Loucy (cell line): ENCODE results near the gene CEP41.

ENCODE experiments used
- H2AFZ ChIP-seq: fragments of 200-600 bp; sonication (generic); 2 replicates; pipeline ENCODE4 v1.6.0; 2016; ENCODE audit warnings: antibody characterized with exemption, mild to moderate bottlenecking, low read length, moderate library complexity
- H3F3A ChIP-seq: fragments of 200-600 bp; 2 replicates; pipeline ENCODE4 v1.6.0; 2016; ENCODE audit warnings: antibody characterized with exemption, low read depth, mild to moderate bottlenecking
- H3K27me3 ChIP-seq: fragments of 200-600 bp; sonication (generic); 2 replicates; pipeline ENCODE4 v1.6.1; 2014; ENCODE audit warnings: low read length, mild to moderate bottlenecking; ENCODE audit not compliant: insufficient read depth, poor library complexity, severe bottlenecking
- H3K36me3 ChIP-seq: fragments of 200-600 bp; sonication (generic); 2 replicates; pipeline ENCODE4 v1.6.1; 2016; ENCODE audit warnings: low read length; ENCODE audit not compliant: insufficient read depth
- H3K4me1 ChIP-seq: fragments of 200-600 bp; sonication (generic); 2 replicates; pipeline ENCODE4 v1.5.1; 2014; ENCODE audit warnings: low read length, mild to moderate bottlenecking; ENCODE audit not compliant: insufficient read depth, poor library complexity, severe bottlenecking
- H3K4me2 ChIP-seq: fragments of 200-600 bp; sonication (generic); 2 replicates; pipeline ENCODE4 v1.6.0; 2014; ENCODE audit warnings: antibody characterized with exemption, low read length, low read depth, mild to moderate bottlenecking; ENCODE audit not compliant: poor library complexity, severe bottlenecking
- H3K4me3 ChIP-seq: fragments of 200-600 bp; sonication (generic); 2 replicates; pipeline ENCODE4 v1.5.1; 2014; ENCODE audit warnings: low read length, mild to moderate bottlenecking, mixed read lengths; ENCODE audit not compliant: poor library complexity, severe bottlenecking
- H3K79me2 ChIP-seq: fragments of 200-600 bp; sonication (generic); 2 replicates; pipeline ENCODE4 v1.6.1; 2014; ENCODE audit warnings: low read length; ENCODE audit not compliant: insufficient read depth
- H3K9ac ChIP-seq: fragments of 200-600 bp; sonication (generic); 2 replicates; pipeline ENCODE4 v1.6.0; 2014; ENCODE audit warnings: mild to moderate bottlenecking, low read depth, low read length, moderate library complexity; ENCODE audit not compliant: poor library complexity, severe bottlenecking
- H3K9me2 ChIP-seq: fragments of 200-600 bp; sonication (generic); replicated peaks from 2 replicates; pipeline ENCODE4 v1.6.1; 2016; ENCODE audit warnings: low read depth, low read length, mixed read lengths
- H3K9me3 ChIP-seq: fragments of 200-600 bp; sonication (generic); 2 replicates; pipeline ENCODE4 v1.6.1; 2014; ENCODE audit warnings: mild to moderate bottlenecking, antibody characterized with exemption, low read length, low read depth; ENCODE audit not compliant: insufficient read depth
- H4K20me1 ChIP-seq: fragments of 200-600 bp; sonication (generic); 2 replicates; pipeline ENCODE4 v1.6.0; 2014; ENCODE audit warnings: antibody characterized with exemption, low read length, mild to moderate bottlenecking; ENCODE audit not compliant: insufficient read depth, poor library complexity, severe bottlenecking
- EZH2phosphoT487 ChIP-seq: fragments of 200-600 bp; IDR thresholded peaks from 2 replicates; pipeline ENCODE4 v1.6.1; 2018; ENCODE audit warnings: antibody characterized with exemption, mild to moderate bottlenecking, moderate library complexity, borderline replicate concordance
- TF ChIP-seq, protein P1 (sequence below): fragments of 200-600 bp; sonication (generic); conservative IDR thresholded peaks from 2 replicates; pipeline ENCODE4 v1.5.1; 2014; ENCODE audit warnings: mild to moderate bottlenecking, antibody characterized with exemption, low read length

The CEP41 gene

GRCh38 chr7:130358471-130358870 lies 82.3 kb downstream of the CEP41 start:
- no peak overlapping the region for H3K4me2 ChIP-seq
- no peaks in the 10 kb centered on the region for H3K79me2 ChIP-seq
- no peaks in the 10 kb centered on the region for H3K4me1 ChIP-seq
- H3K4me3 ChIP-seq: no peak overlapping the region
- no peak overlapping the region for H3K9ac ChIP-seq
- no peaks in the 10 kb centered on the region for H4K20me1 ChIP-seq
- H3F3A ChIP-seq: no peaks in the 10 kb centered on the region
- no peaks in the 10 kb centered on the region for H3K9me2 ChIP-seq
- no peaks in the 10 kb centered on the region for H3K27me3 ChIP-seq
- H2AFZ ChIP-seq: no peak overlapping the region
- no peaks in the 10 kb centered on the region for H3K9me3 ChIP-seq
- no peaks in the 10 kb centered on the region for H3K36me3 ChIP-seq
- TF ChIP-seq EZH2phosphoT487: no peak
- TF ChIP-seq, protein P1, sequence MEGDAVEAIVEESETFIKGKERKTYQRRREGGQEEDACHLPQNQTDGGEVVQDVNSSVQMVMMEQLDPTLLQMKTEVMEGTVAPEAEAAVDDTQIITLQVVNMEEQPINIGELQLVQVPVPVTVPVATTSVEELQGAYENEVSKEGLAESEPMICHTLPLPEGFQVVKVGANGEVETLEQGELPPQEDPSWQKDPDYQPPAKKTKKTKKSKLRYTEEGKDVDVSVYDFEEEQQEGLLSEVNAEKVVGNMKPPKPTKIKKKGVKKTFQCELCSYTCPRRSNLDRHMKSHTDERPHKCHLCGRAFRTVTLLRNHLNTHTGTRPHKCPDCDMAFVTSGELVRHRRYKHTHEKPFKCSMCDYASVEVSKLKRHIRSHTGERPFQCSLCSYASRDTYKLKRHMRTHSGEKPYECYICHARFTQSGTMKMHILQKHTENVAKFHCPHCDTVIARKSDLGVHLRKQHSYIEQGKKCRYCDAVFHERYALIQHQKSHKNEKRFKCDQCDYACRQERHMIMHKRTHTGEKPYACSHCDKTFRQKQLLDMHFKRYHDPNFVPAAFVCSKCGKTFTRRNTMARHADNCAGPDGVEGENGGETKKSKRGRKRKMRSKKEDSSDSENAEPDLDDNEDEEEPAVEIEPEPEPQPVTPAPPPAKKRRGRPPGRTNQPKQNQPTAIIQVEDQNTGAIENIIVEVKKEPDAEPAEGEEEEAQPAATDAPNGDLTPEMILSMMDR: no peak; the same call in 1 of the 2 replicates

DNA sequence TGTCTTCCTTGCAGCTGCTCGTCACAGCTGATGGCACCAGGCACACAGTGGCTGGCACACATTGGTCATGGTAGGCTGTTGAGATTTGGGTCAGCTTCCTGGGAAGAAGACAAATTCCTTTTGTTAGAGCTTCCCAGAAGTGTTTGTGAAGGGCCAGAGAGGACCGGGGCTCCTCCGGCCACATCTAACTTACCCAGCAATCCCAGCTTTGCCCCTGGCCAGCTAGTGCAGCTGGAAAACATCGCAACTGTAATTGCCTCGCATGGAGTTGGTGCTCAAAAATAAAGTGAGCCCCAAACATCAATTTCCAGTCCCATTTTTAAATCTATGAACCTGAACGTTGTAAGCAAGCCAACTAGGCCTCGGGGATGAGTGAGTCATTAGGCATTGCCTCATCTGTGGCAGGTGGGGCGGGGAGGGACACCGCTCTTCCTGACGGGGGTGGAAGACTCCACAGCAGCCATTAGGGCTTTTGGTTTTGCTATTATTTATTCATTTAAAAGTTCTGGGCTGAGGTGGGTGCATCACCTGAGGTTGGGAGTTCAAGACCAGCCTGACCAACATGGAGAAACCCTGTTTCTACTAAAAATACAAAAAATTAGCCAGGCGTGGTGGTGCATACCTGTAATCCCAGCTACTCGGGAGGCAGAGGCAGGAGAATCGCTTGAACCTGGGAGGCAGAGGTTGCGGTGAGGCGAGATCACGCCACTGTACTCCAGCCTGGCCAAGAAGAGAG lies 83.8 kb downstream of the CEP41 start:
- no peak overlapping the region for H3K4me2 ChIP-seq
- H3K36me3 ChIP-seq: no peaks in the 10 kb centered on the region
- no peak overlapping the region for H3K9ac ChIP-seq
- H3K27me3 ChIP-seq: no peaks in the 10 kb centered on the region
- no peak for TF ChIP-seq EZH2phosphoT487
- TF ChIP-seq, protein P1: no peak
- no peaks in the 10 kb centered on the region for H3K79me2 ChIP-seq
- H2AFZ ChIP-seq: no peak overlapping the region
- no peaks in the 10 kb centered on the region for H3F3A ChIP-seq
- H4K20me1 ChIP-seq: no peaks in the 10 kb centered on the region
- no peaks in the 10 kb centered on the region for H3K9me3 ChIP-seq
- no peaks in the 10 kb centered on the region for H3K4me1 ChIP-seq
- no peaks in the 10 kb centered on the region for H3K9me2 ChIP-seq
- no peak overlapping the region for H3K4me3 ChIP-seq

DNA sequence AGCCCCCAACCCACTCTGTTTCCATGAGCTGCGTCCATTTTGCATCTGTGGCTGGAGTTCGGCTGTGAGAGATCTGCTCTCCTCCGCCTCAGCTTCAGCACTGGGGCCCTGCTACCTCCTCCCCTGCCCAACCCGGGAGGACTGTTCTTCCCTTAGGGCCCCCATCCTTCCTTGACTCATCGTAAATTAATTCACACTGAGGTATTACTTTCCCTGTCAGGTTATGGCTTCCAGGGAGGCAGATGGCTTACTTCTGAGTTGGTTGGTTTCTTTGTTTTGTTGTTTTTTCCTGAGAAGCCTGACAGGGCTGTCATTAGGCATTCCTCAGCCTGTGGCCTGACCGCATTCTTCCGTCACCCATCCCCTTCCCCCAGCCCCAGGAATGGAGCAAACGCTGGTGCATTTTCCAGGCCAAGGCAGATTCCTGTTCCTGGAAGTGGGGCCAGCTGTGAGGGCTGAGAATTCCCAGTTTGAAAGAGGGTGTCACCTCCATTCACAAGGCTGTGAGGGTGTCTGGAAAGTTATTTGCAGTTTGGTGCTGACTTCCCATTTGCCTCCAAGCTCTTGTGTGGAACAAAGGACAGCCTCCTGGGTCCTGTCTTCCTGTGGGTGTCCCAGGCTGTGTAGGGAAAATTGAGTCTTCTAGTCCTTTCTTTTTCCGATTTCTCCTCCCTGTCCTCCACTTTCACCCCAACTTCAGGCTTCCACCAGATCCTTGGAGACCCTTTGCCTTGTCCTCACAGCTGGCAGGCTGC lies 84.5 kb downstream of the CEP41 start:
- Histone ChIP-seq H3K4me1 (no peaks in the 10 kb centered on the region), H3K4me2 (no peak overlapping the region), H3F3A (no peaks in the 10 kb centered on the region), H4K20me1 (no peaks in the 10 kb centered on the region), H3K79me2 (no peaks in the 10 kb centered on the region), H3K9me2 (no peaks in the 10 kb centered on the region), H3K27me3 (no peaks in the 10 kb centered on the region), H2AFZ (no peak overlapping the region), H3K4me3 (no peak overlapping the region), H3K9ac (no peak overlapping the region), H3K36me3 (no peaks in the 10 kb centered on the region), H3K9me3 (no peaks in the 10 kb centered on the region)
- no peak for TF ChIP-seq EZH2phosphoT487
- TF ChIP-seq, protein P1: no peak
